Measurements from ENCODE around the gene SMAD3. TPM values are rescaled to one million over a fixed set of nuclear protein-coding genes. Genes with fewer than 3 reads are reported as not detected.

SMAD3 gene
- total RNA-seq, 1 donor = 96.3 TPM

GRCh38 chr15:67098768-67099282 lies 33.4 kb downstream of the SMAD3 start:
- peak overlapping the region; percentile 33 for H3K4me3 ChIP-seq (ENCODE audit: low read depth, low read length)
- no peak for DNase-seq (ENCODE audit: low read depth)
- TF ChIP-seq CTCF (IDR thresholded peaks at IDR 0.05; ENCODE audit: insufficient read depth, low read length) = no peak

- no peak for DNase-seq (ENCODE audit: low read depth)
- TF ChIP-seq CTCF (IDR thresholded peaks at IDR 0.05; ENCODE audit: insufficient read depth, low read length) = no peak
Observed at GRCh38 chr15:67100124-67100791, 34.9 kb downstream of the SMAD3 start.

GRCh38 chr15:67100801-67101581 lies 35.6 kb downstream of the SMAD3 start:
- no peak overlapping the region for H3K4me3 ChIP-seq (ENCODE audit: low read depth, low read length)
- TF ChIP-seq CTCF (IDR thresholded peaks at IDR 0.05; ENCODE audit: insufficient read depth, low read length) = no peak

More at GRCh38 chr15:67100124-67100791, 34.9 kb downstream of the SMAD3 start:
- H3K4me3 ChIP-seq (ENCODE audit: low read depth, low read length) = no peak overlapping the region

GRCh38 chr15:67101911-67102598 lies 36.7 kb downstream of the SMAD3 start:
- DNase-seq (ENCODE audit: low read depth) = peak; percentile 77
- TF ChIP-seq CTCF (IDR thresholded peaks at IDR 0.05; ENCODE audit: insufficient read depth, low read length) = no peak
- H3K4me3 ChIP-seq (ENCODE audit: low read depth, low read length) = no peak overlapping the region

More at GRCh38 chr15:67100801-67101581, 35.6 kb downstream of the SMAD3 start:
- no peak for DNase-seq (ENCODE audit: low read depth)

GRCh38 chr15:67102599-67102929 lies 37.2 kb downstream of the SMAD3 start:
- DNase-seq (ENCODE audit: low read depth) = no peak
- TF ChIP-seq CTCF (IDR thresholded peaks at IDR 0.05; ENCODE audit: insufficient read depth, low read length) = no peak
- no peak overlapping the region for H3K4me3 ChIP-seq (ENCODE audit: low read depth, low read length)

- DNase-seq (ENCODE audit: low read depth) = no peak
- TF ChIP-seq CTCF (IDR thresholded peaks at IDR 0.05; ENCODE audit: insufficient read depth, low read length) = no peak
- H3K4me3 ChIP-seq (ENCODE audit: low read depth, low read length) = no peak overlapping the region
Observed at GRCh38 chr15:67103021-67103420, 37.6 kb downstream of the SMAD3 start.
